Neural cell (in vitro differentiated cells): ENCODE data around the gene VWA8.

Experiments used
- CTCF ChIP-seq: fragments of 450-650 bp; IDR thresholded peaks from 2 replicates; pipeline ENCODE4 v1.5.1; 2014; ENCODE audit warnings: antibody characterized with exemption, mild to moderate bottlenecking, moderate library complexity; ENCODE audit not compliant: poor library complexity, severe bottlenecking
- EP300 ChIP-seq: fragments of 450-650 bp; conservative IDR thresholded peaks from 2 replicates; pipeline ENCODE4 v1.6.1; 2014; ENCODE audit warnings: antibody characterized with exemption, mild to moderate bottlenecking, moderate library complexity; ENCODE audit not compliant: poor library complexity, severe bottlenecking
- EZH2 ChIP-seq: fragments of 200-600, 300-800 bp; shearing (Covaris generic), sonication (generic); IDR thresholded peaks from 2 replicates; pipeline ENCODE4 v1.6.1; 2014; ENCODE audit warnings: antibody characterized with exemption, low read length, borderline replicate concordance, mild to moderate bottlenecking; ENCODE audit not compliant: insufficient read depth, poor library complexity, severe bottlenecking
- MXI1 ChIP-seq: fragments of 450-650 bp; conservative IDR thresholded peaks from 2 replicates; pipeline ENCODE4 v1.6.1; 2014; ENCODE audit warnings: antibody characterized with exemption, mild to moderate bottlenecking; ENCODE audit not compliant: poor library complexity, severe bottlenecking
- POLR2AphosphoS5 ChIP-seq: IDR thresholded peaks from 2 replicates; pipeline ENCODE4 v1.6.1; 2012
- RAD21 ChIP-seq: fragments of 450-650 bp; conservative IDR thresholded peaks from 2 replicates; pipeline ENCODE4 v1.6.1; 2014; ENCODE audit warnings: antibody characterized with exemption, mild to moderate bottlenecking, moderate library complexity
- REST ChIP-seq: IDR thresholded peaks from 2 replicates; pipeline ENCODE4 v1.6.1; 2012; ENCODE audit warnings: borderline replicate concordance
- SMC3 ChIP-seq: fragments of 450-650 bp; conservative IDR thresholded peaks from 2 replicates; pipeline ENCODE4 v1.6.1; 2014; ENCODE audit warnings: antibody characterized with exemption, mild to moderate bottlenecking, moderate library complexity; ENCODE audit not compliant: poor library complexity
- TAF1 ChIP-seq: IDR thresholded peaks from 2 replicates; pipeline ENCODE4 v1.6.1; 2012; ENCODE audit warnings: low read depth

GRCh38 chr13:41742917-41743552 is 217.9 kb downstream of the VWA8 start:
- no peak for TF ChIP-seq RAD21
- TF ChIP-seq EZH2 = no peak
- TF ChIP-seq CTCF = no peak
- no peak for TF ChIP-seq MXI1
- no peak for TF ChIP-seq REST
- no peak for TF ChIP-seq POLR2AphosphoS5
- no peak for TF ChIP-seq SMC3
- TF ChIP-seq EP300 = no peak
- no peak for TF ChIP-seq TAF1
